Panc1 (cell line): ENCODE measurements around the gene JAM2. TPM values are rescaled to one million over a fixed set of nuclear protein-coding genes. Genes with fewer than 3 reads are reported as not detected.

Experiments used
- ATAC-seq: fragments of 200-7000 bp; cut with Tn5 transposase; 2 replicates; pipeline ENCODE4 v1.9.1; 2020; ENCODE audit warnings: mild to moderate bottlenecking, moderate library complexity
- BruUV-seq: library from RNA; stranded (reverse); fragments of 400-500 nt; replicated peaks from 2 replicates; lab custom pipeline; 2021; lab: Mats Ljungman, UMichigan
- CTCF ChIA-PET: fragments of 300-600 bp; sonication (Branson Sonifier 250); formaldehyde crosslinking; loops from one replicate; lab custom pipeline; 2022; ENCODE audit warnings: antibody characterized with exemption; lab: Charles Lee
- POLR2A ChIA-PET: fragments of 300-600 bp; sonication (Branson Sonifier 250); formaldehyde crosslinking; loops from one replicate; lab custom pipeline; 2022; ENCODE audit warnings: antibody characterized with exemption; lab: Charles Lee
- DNase-seq: peaks from one replicate; pipeline ENCODE4 v3.0.0-alpha.2; 2010; ENCODE audit warnings: low read depth, low spot score
- H3K27ac ChIP-seq: 2 replicates; pipeline ENCODE4 v1.5.1; 2011; ENCODE audit warnings: mild to moderate bottlenecking, low read length, inconsistent platforms
- H3K27me3 ChIP-seq: fragments of 200-500 bp; sonication (Bioruptor generic); 2 replicates; pipeline ENCODE4 v1.6.0; 2014; ENCODE audit warnings: low read length, inconsistent platforms; ENCODE audit not compliant: control insufficient read depth, insufficient read depth
- H3K36me3 ChIP-seq: fragments of 200-500 bp; sonication (Bioruptor generic); 2 replicates; pipeline ENCODE4 v1.5.1; 2014; ENCODE audit warnings: inconsistent platforms, mild to moderate bottlenecking, low read length, moderate library complexity; ENCODE audit not compliant: control insufficient read depth, insufficient read depth
- H3K4me1 ChIP-seq: 2 replicates; pipeline ENCODE4 v1.5.1; 2011; ENCODE audit warnings: inconsistent platforms, mild to moderate bottlenecking, low read length, moderate library complexity; ENCODE audit not compliant: control insufficient read depth, insufficient read depth
- H3K4me3 ChIP-seq, 2 experiments: 2 replicates each; pipeline ENCODE4 v1.5.1; 2011 to 2012; ENCODE audit warnings: low read depth in 2 of 2, low read length in 2 of 2, mild to moderate bottlenecking in 2 of 2, inconsistent platforms in 1 of 2, moderate library complexity in 1 of 2
- H3K9me3 ChIP-seq: fragments of 200-500 bp; sonication (Bioruptor generic); 2 replicates; pipeline ENCODE4 v1.5.1; 2014; ENCODE audit warnings: low read depth, mild to moderate bottlenecking, inconsistent platforms, low read length, moderate library complexity; ENCODE audit not compliant: control insufficient read depth, insufficient read depth
- POLR2AphosphoS5 ChIP-seq: IDR thresholded peaks from 2 replicates; pipeline ENCODE4 v1.6.1; 2012; ENCODE audit warnings: mild to moderate bottlenecking, low read depth, low read length, moderate library complexity
- SIN3A ChIP-seq: IDR thresholded peaks from 2 replicates; pipeline ENCODE4 v1.6.1; 2012; ENCODE audit warnings: low read depth, mild to moderate bottlenecking, low read length, moderate library complexity, borderline replicate concordance; ENCODE audit not compliant: insufficient read depth
- TCF7L2 ChIP-seq: IDR thresholded peaks from 2 replicates; pipeline ENCODE4 v1.6.1; 2011; ENCODE audit warnings: mild to moderate bottlenecking, low read depth, low read length, inconsistent platforms
- in situ Hi-C: cut with HindIII; loops from 2 replicates; pipeline ENCODE4 v1.10.0; 2016; ENCODE audit warnings: low sequenced_read_pairs, low pct_unique_long_range_greater_than_20kb
- intact Hi-C: fragments of 100-400 bp; cut with micrococcal nuclease; formaldehyde crosslinking; loops from one replicate; pipeline ENCODE4 v1.10.0; 2022; ENCODE audit not compliant: unreplicated experiment
- total RNA-seq: library from RNA; stranded (reverse); gene quantifications from one replicate; pipeline ENCODE4 v1.2.1, GENCODE V29; 2021; ENCODE audit not compliant: unreplicated experiment
- TF ChIP-seq, protein P1 (sequence below), 2 experiments: IDR thresholded peaks; 2 replicates each; pipeline ENCODE4 v1.6.1; 2011 to 2012; ENCODE audit warnings: low read depth in 2 of 2, control low read depth in 1 of 2, low read length in 1 of 2, mild to moderate bottlenecking in 1 of 2, moderate library complexity in 1 of 2; ENCODE audit not compliant: insufficient read depth in 1 of 2
- TF ChIP-seq, protein P2 (sequence below): fragments of 450-650 bp; IDR thresholded peaks from 2 replicates; pipeline ENCODE4 v1.5.1; 2017; ENCODE audit warnings: mild to moderate bottlenecking

The JAM2 gene
- total RNA-seq, 1 experiment from 2014 or later = 0.21 TPM

DNA sequence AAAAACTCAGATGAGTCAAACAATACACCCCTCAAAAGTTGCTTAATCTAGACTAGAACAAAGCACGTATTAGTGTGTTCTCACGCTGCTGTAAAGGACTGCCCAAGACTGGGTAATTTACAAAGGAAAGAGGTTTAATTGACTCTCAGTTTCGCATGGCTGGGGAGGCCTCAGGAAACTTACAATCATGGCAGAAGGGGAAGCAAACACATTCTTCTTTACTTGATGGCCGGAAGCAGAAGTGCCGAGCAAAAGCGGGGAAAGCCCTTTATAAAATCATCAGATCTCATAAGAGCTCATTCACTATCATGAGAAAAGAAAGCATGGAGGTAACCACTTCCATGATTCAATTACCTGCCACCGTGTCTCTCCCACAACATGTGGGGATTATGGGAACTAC is 10.1 kb downstream of the JAM2 start:
- TF ChIP-seq, protein P1, sequence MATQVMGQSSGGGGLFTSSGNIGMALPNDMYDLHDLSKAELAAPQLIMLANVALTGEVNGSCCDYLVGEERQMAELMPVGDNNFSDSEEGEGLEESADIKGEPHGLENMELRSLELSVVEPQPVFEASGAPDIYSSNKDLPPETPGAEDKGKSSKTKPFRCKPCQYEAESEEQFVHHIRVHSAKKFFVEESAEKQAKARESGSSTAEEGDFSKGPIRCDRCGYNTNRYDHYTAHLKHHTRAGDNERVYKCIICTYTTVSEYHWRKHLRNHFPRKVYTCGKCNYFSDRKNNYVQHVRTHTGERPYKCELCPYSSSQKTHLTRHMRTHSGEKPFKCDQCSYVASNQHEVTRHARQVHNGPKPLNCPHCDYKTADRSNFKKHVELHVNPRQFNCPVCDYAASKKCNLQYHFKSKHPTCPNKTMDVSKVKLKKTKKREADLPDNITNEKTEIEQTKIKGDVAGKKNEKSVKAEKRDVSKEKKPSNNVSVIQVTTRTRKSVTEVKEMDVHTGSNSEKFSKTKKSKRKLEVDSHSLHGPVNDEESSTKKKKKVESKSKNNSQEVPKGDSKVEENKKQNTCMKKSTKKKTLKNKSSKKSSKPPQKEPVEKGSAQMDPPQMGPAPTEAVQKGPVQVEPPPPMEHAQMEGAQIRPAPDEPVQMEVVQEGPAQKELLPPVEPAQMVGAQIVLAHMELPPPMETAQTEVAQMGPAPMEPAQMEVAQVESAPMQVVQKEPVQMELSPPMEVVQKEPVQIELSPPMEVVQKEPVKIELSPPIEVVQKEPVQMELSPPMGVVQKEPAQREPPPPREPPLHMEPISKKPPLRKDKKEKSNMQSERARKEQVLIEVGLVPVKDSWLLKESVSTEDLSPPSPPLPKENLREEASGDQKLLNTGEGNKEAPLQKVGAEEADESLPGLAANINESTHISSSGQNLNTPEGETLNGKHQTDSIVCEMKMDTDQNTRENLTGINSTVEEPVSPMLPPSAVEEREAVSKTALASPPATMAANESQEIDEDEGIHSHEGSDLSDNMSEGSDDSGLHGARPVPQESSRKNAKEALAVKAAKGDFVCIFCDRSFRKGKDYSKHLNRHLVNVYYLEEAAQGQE (IDR thresholded peaks at IDR 0.05; ENCODE audit: insufficient read depth in 1 of 2, low read depth in 2 of 2, low read length in 1 of 2) = no peak
- TF ChIP-seq POLR2AphosphoS5 (no peak), SIN3A (no peak), TCF7L2 (no peak)
- TF ChIP-seq, protein P2, sequence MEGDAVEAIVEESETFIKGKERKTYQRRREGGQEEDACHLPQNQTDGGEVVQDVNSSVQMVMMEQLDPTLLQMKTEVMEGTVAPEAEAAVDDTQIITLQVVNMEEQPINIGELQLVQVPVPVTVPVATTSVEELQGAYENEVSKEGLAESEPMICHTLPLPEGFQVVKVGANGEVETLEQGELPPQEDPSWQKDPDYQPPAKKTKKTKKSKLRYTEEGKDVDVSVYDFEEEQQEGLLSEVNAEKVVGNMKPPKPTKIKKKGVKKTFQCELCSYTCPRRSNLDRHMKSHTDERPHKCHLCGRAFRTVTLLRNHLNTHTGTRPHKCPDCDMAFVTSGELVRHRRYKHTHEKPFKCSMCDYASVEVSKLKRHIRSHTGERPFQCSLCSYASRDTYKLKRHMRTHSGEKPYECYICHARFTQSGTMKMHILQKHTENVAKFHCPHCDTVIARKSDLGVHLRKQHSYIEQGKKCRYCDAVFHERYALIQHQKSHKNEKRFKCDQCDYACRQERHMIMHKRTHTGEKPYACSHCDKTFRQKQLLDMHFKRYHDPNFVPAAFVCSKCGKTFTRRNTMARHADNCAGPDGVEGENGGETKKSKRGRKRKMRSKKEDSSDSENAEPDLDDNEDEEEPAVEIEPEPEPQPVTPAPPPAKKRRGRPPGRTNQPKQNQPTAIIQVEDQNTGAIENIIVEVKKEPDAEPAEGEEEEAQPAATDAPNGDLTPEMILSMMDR = no peak
- Histone ChIP-seq H3K36me3 (no peaks in the 10 kb centered on the region), H3K4me3 (no peak overlapping the region), H3K9me3 (no peaks in the 10 kb centered on the region), H3K27ac (no peak overlapping the region), H3K4me1 (no peaks in the 10 kb centered on the region), H3K27me3 (no peaks in the 10 kb centered on the region)
- intact Hi-C loops (no loop called here), in situ Hi-C loops (no loop called here)
- ChIA-PET POLR2A (no interaction called here), CTCF (no interaction called here)
- BruUV-seq = no TSS peak
- ATAC-seq (no peak), DNase-seq (no peak)

- POLR2A ChIA-PET = no interaction called here
- CTCF ChIA-PET = no interaction called here
- no peak for ATAC-seq
These were observed 17.4 kb downstream of the JAM2 start for GRCh38 chr21:25656412-25656811.

More at GRCh38 chr21:25656412-25656811, 17.4 kb downstream of the JAM2 start:
- no TSS peak for BruUV-seq
- intact Hi-C loops (no loop called here), in situ Hi-C loops (no loop called here)
- TF ChIP-seq TCF7L2 (no peak), SIN3A (no peak), POLR2AphosphoS5 (no peak)
- TF ChIP-seq, protein P2 = no peak
- TF ChIP-seq, protein P1 (IDR thresholded peaks at IDR 0.05; ENCODE audit: insufficient read depth in 1 of 2, low read depth in 2 of 2, low read length in 1 of 2) = no peak
- DNase-seq = no peak
- no peak overlapping the region for H3K27ac ChIP-seq
- H3K27me3 ChIP-seq = no peaks in the 10 kb centered on the region
- H3K4me1 ChIP-seq = no peaks in the 10 kb centered on the region
- H3K36me3 ChIP-seq = no peaks in the 10 kb centered on the region
- no peaks in the 10 kb centered on the region for H3K9me3 ChIP-seq
- H3K4me3 ChIP-seq = no peak overlapping the region
